ENCODE data around the gene EPHB4.
"Not testable (repeated sequence)": the region's sequence is repeated elsewhere in the genome, so short reads cannot be mapped to it uniquely, and the experiment has no call there.

The EPHB4 gene

DNA sequence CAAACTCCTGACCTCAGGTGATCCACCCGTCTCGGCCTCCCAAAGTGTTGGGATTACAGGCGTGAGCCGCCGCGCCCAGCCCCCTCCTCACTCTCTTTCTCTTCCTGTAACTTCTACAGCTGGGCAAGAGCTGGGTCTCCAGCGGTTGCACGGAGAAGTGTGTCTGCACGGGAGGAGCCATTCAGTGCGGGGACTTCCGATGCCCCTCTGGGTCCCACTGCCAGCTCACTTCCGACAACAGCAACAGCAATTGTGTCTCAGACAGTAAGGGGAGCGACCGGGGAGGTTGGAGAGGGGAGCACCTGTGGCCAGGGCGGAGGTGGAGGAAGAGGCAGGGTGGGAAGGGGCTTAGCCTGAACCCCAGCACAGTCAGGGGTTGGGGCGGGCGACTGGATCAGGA lies 41.4 kb downstream of the EPHB4 start:
- no peak for DNase-seq

DNA sequence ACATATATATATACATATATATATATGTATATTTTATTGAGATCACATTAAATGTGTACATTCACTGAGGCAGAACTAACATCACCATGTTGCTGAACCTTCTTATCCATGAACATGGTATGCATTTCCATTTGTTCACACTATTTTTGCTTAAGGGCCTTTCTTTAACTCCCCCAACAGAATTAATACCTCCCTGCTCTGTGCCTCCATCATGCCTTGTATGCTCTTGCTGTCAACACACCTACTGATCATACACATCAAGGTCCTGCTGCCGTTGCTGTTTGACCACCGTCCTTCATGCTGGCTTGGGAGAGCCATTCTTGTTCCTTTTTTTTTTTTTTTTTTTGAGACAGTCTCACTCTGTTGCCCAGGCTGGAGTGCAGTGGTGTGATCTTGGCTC lies 43.5 kb downstream of the EPHB4 start:
- DNase-seq = no peak

DNA sequence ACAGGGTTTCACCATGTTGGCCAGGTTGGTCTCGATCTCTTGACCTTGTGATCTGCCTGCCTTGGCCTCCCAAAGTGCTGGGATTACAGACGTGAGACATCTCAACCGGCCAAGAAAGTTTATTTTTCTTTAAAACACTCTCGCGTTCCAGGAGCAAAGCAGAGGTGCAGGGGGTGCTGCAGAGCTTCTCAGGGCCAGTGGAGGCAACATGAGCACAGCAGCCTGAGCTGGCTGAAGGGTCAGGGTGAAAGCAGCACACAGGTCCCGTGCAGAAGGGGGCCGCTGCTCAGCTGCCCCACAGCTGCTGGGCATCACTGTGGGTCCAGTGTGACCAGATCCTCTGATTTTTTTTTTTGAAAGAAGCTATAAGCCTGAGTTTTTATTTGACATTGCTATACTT lies 46.1 kb downstream of the EPHB4 start:
- no peak for DNase-seq

- DNase-seq = no peak
These were observed 48.0 kb downstream of the EPHB4 start for GRCh38 chr7:100779359-100779758.

DNA sequence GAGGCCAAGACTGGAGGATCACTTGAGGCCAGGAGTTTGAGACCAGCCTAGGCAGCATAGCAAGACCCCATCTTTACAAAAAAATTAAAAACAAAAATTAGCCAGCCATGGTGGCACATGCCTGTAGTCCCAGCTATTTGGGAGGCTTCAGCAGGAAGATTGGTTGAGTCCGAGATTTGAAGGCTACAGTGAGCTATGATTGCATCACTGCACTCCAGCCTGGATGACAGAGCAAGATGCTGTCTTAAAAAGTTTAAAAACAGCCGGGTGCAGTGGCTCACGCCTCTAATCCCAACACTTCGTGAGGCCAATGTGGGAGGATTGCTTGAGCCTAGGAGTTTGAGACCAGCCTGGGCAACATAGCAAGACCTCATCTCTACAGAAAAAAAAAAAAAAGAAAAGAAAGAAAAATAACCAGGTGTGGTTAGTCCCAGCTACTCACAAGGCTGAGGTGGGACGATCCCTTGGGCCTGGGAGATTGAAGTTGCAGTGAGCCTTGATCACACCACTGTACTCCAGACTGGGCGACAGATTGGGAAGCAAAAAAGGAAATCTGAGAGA lies 49.2 kb downstream of the EPHB4 start:
- DNase-seq = no peak

GRCh38 chr7:100773491-100773890 lies 53.8 kb downstream of the EPHB4 start:
- no peak for DNase-seq

GRCh38 chr7:100768784-100769183 lies 58.5 kb downstream of the EPHB4 start:
- DNase-seq = no peak

- DNase-seq = no peak
These were observed 62.1 kb downstream of the EPHB4 start for GRCh38 chr7:100765250-100765649.

GRCh38 chr7:100764841-100765240 lies 62.5 kb downstream of the EPHB4 start:
- no peak for DNase-seq

DNA sequence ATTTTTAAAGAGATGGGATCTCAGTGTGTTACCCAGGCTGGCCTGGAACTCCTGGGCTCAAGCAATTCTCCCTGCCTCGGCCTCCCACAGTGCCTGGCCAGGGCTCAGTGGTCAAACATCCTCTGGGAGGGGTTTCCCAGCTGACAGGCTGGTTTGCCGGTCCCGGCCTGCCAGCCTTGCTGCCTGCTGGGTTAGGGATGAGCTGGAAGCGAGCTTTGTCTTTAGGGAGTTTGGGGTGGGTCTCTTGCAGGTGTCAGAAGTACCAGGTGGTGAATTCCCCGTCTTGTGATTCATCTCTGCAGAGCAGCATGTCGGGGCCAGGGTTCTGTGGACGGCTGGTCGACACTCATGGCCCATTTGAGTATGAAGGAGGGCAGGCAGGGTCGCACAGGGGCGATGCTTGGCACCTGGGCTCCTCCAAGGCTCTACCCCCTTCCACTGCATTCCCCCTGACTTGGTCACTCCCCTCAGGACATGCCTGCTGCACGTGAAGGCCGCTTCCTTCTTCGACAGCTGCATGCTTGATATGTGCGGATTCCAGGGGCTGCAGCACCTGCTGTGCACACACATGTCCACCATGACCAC lies 63.7 kb downstream of the EPHB4 start:
- DNase-seq = no peak

- not testable (repeated sequence) for DNase-seq
These were observed 64.5 kb downstream of the EPHB4 start for GRCh38 chr7:100762841-100763240.

DNA sequence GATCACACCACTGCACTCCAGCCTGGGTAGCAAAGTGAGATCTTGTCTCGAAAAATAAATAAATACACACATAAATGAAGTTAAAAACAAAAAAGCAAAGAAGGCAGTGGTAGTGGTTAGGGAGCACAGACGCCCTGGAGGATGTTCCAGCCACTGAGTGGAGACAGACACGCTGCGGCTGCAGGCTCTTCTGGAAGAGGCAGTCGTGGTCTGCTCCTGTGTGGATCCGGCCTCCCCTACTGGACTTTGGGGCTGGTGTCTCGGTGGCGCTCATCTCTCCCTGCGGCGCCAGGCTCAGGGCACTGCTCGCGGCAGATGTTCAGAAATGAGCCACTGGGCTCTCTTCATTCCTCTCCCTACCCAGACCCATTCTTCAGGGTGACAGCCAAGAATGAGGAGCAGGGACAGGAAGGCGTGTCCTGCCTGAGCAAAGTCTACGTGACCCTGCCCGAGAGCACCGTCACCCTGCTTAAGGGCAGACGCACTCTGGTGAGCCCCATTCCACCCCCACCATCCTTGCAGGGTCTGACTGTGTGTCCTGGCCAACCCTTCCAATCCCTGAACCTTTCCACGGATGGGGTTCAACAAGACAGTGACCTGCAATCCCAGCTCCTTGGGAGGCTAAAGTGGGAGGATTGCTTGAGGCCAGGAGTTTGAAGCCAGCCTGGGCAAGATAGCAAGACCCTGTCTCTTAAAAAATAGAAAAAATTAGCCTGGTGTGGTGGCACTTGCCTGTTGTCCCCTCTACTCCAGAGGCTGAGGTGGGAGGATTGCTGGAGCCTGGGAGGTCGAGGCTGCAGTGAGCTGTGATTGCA lies 67.8 kb downstream of the EPHB4 start:
- no peak for DNase-seq

GRCh38 chr7:100753750-100754149 lies 73.6 kb downstream of the EPHB4 start:
- DNase-seq = no peak

GRCh38 chr7:100752994-100753393 lies 74.3 kb downstream of the EPHB4 start:
- DNase-seq = no peak

Measured in NCI-H526 treated with DMSO at 0.1 percent for 48 hours (cell line).